ENCODE measurements around the gene ECI1.
A peak's percentile ranks its signal among the peaks of the same experiment; 100 is the strongest.
"Not testable (repeated sequence)": the region's sequence is repeated elsewhere in the genome, so short reads cannot be mapped to it uniquely, and the experiment has no call there.

Gene ECI1

GRCh38 chr16:2209258-2210008 lies 42.0 kb downstream of the ECI1 start:
- no peak for DNase-seq

- no peak for DNase-seq
These were observed 42.6 kb downstream of the ECI1 start for GRCh38 chr16:2208772-2209171.

GRCh38 chr16:2208308-2208707 lies 43.1 kb downstream of the ECI1 start:
- no peak for DNase-seq

GRCh38 chr16:2207872-2208271 lies 43.5 kb downstream of the ECI1 start:
- DNase-seq: no peak

GRCh38 chr16:2206780-2207433 lies 44.5 kb downstream of the ECI1 start:
- no peak for DNase-seq

GRCh38 chr16:2206420-2206779 lies 45.0 kb downstream of the ECI1 start:
- DNase-seq: no peak

GRCh38 chr16:2205967-2206313 lies 45.4 kb downstream of the ECI1 start:
- no peak for DNase-seq

GRCh38 chr16:2205104-2205966 lies 46.1 kb downstream of the ECI1 start, which contains the start of gene MLST8:
Gene MLST8, plus strand, starts transcription at chr16:2205454. Its CDS starts 632 bp downstream, at chr16:2206086.
- no peak for DNase-seq

GRCh38 chr16:2204416-2205103 lies 46.8 kb downstream of the ECI1 start:
- no peak for DNase-seq

- not testable (repeated sequence) for DNase-seq
These were observed 48.2 kb downstream of the ECI1 start for GRCh38 chr16:2203119-2203688.

- DNase-seq: no peak
These were observed 51.1 kb downstream of the ECI1 start for GRCh38 chr16:2200313-2200712.

- no peak for DNase-seq
These were observed 51.7 kb downstream of the ECI1 start for GRCh38 chr16:2199621-2200139.

- no peak for DNase-seq
These were observed 52.3 kb downstream of the ECI1 start for GRCh38 chr16:2199095-2199494.

- no peak for DNase-seq
These were observed 53.1 kb downstream of the ECI1 start for GRCh38 chr16:2198283-2198682.

GRCh38 chr16:2197765-2198164 lies 53.6 kb downstream of the ECI1 start:
- DNase-seq: no peak

- no peak for DNase-seq
These were observed 54.3 kb downstream of the ECI1 start for GRCh38 chr16:2196981-2197511.

- no peak for DNase-seq
These were observed 55.0 kb downstream of the ECI1 start, which contains the start of gene CASKIN1 for GRCh38 chr16:2196162-2196980. Gene CASKIN1, minus strand, starts transcription at chr16:2196605. Its CDS starts 173 bp downstream, at chr16:2196432.

- no peak for DNase-seq
These were observed 55.8 kb downstream of the ECI1 start for GRCh38 chr16:2195322-2196161.

GRCh38 chr16:2194852-2195321 lies 56.5 kb downstream of the ECI1 start:
- DNase-seq: peak; percentile 67
